ENCODE measurements around the gene NOTCH3.

NOTCH3 gene

DNA sequence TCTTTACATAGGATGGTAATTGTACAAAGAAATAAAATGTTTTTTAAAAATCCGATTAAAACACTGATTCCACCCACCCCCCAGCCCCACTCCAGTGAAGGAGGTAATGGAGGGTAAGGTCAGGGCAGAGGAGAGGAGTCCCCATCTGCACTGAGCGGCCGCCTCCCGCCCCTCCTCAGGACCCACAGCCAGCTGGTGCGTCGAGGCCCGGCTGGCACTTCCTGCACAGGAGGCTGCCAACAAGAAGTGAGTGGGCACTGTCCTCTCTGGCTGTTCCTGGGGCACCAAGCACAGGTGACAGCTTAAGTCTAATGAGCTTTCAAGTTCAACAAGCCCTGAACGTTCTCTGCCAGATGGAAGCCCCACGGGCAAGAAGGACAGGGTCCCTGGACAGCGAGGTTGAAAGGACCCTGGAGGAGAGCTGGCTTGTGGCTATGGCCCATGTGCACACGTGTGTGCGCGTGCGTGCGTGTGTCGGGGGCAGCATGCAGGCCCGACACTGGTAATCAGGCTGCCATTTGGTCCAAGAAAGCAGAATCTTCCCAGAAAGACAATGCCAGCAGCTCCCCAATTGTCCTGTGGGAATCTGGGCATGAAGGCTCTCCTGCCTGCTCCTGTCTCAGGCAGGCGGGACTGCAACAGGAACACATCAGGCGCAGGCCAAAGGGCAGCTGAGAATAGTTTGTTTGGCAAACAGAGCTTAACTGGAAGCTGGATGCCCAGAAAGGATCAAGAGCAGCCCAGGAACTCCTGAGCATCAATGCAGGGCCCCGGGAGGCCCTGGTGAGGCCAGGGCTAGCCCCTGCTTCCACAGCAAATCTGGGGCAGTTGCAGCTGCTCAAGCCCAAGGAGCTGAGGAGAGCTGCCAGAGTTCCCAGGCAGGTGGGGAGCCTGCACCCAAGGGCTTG lies 46.6 kb upstream of the NOTCH3 start:
- no peak overlapping the region for H3K4me3 ChIP-seq (ENCODE audit: low read length)
- DNase-seq (ENCODE audit: low read depth) = no peak

DNA sequence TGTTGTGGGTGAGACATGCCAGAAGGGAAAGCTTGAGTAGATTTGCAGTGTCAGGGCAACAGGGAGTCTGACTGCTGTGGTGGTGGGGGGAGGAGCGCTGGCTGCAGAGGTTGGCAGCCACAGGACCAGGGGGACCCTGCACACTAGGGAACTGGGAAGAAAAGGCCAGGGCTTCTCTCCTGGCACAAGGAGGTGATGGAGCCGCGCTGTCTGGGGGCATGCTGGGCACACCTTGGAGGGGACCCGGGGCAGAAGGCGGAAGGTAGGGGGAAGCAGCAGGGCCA lies 45.3 kb upstream of the NOTCH3 start:
- no peak overlapping the region for H3K4me3 ChIP-seq (ENCODE audit: low read length)
- DNase-seq (ENCODE audit: low read depth) = no peak
- no peak for TF ChIP-seq CTCF (IDR thresholded peaks at IDR 0.05; ENCODE audit: insufficient read depth, low read depth, low read length, missing control alignments)

More for the DNA sequence above, 46.6 kb upstream of the NOTCH3 start:
- TF ChIP-seq CTCF (IDR thresholded peaks at IDR 0.05; ENCODE audit: insufficient read depth, low read depth, low read length, missing control alignments) = no peak

GRCh38 chr19:15245370-15246197 lies 44.8 kb upstream of the NOTCH3 start:
- DNase-seq (ENCODE audit: low read depth) = no peak

GRCh38 chr19:15244808-15245207 lies 44.0 kb upstream of the NOTCH3 start:
- H3K4me3 ChIP-seq (ENCODE audit: low read length) = no peak overlapping the region
- no peak for TF ChIP-seq CTCF (IDR thresholded peaks at IDR 0.05; ENCODE audit: insufficient read depth, low read depth, low read length, missing control alignments)
- DNase-seq (ENCODE audit: low read depth) = no peak

More at GRCh38 chr19:15245370-15246197, 44.8 kb upstream of the NOTCH3 start:
- H3K4me3 ChIP-seq (ENCODE audit: low read length) = no peak overlapping the region
- TF ChIP-seq CTCF (IDR thresholded peaks at IDR 0.05; ENCODE audit: insufficient read depth, low read depth, low read length, missing control alignments) = no peak

GRCh38 chr19:15244106-15244803 lies 43.5 kb upstream of the NOTCH3 start:
- TF ChIP-seq CTCF (IDR thresholded peaks at IDR 0.05; ENCODE audit: insufficient read depth, low read depth, low read length, missing control alignments) = no peak
- no peak for DNase-seq (ENCODE audit: low read depth)
- H3K4me3 ChIP-seq (ENCODE audit: low read length) = no peak overlapping the region

GRCh38 chr19:15243236-15243957 lies 42.6 kb upstream of the NOTCH3 start:
- DNase-seq (ENCODE audit: low read depth) = no peak
- H3K4me3 ChIP-seq (ENCODE audit: low read length) = no peak overlapping the region
- no peak for TF ChIP-seq CTCF (IDR thresholded peaks at IDR 0.05; ENCODE audit: insufficient read depth, low read depth, low read length, missing control alignments)

Measured in epithelial cell of esophagus (primary cell).